Ishikawa (cell line): ENCODE measurements around the gene CNN3.

Experiments
- CEBPB ChIP-seq: IDR thresholded peaks from 2 replicates; pipeline ENCODE4 v1.6.1; 2012
- CREB1 ChIP-seq: IDR thresholded peaks from 2 replicates; pipeline ENCODE4 v1.6.1; 2012; ENCODE audit warnings: low read depth
- EGR1 ChIP-seq: IDR thresholded peaks from 2 replicates; pipeline ENCODE4 v1.6.1; 2012
- EP300 ChIP-seq: IDR thresholded peaks from 2 replicates; pipeline ENCODE4 v1.6.1; 2012; ENCODE audit warnings: borderline replicate concordance
- FOXM1 ChIP-seq: IDR thresholded peaks from 2 replicates; pipeline ENCODE4 v1.6.1; 2012; ENCODE audit warnings: low read depth, borderline replicate concordance
- NFIC ChIP-seq: IDR thresholded peaks from 2 replicates; pipeline ENCODE4 v1.6.1; 2012
- RAD21 ChIP-seq: IDR thresholded peaks from 2 replicates; pipeline ENCODE4 v1.6.1; 2012; ENCODE audit warnings: low read depth
- REST ChIP-seq: IDR thresholded peaks from 2 replicates; pipeline ENCODE4 v1.6.1; 2012; ENCODE audit warnings: low read depth, mild to moderate bottlenecking
- TAF1 ChIP-seq: IDR thresholded peaks from 2 replicates; pipeline ENCODE4 v1.6.1; 2012; ENCODE audit warnings: low read depth, mild to moderate bottlenecking
- TCF12 ChIP-seq: IDR thresholded peaks from 2 replicates; pipeline ENCODE4 v1.6.1; 2012; ENCODE audit warnings: low read depth
- TEAD4 ChIP-seq: IDR thresholded peaks from 2 replicates; pipeline ENCODE4 v1.6.1; 2012
- USF1 ChIP-seq: IDR thresholded peaks from 2 replicates; pipeline ENCODE4 v1.6.1; 2012
- YY1 ChIP-seq: IDR thresholded peaks from 2 replicates; pipeline ENCODE4 v1.6.1; 2012; ENCODE audit warnings: low read depth
- ZBTB7A ChIP-seq: IDR thresholded peaks from 2 replicates; pipeline ENCODE4 v1.6.1; 2012; ENCODE audit warnings: low read depth
- TF ChIP-seq, protein P1 (sequence below): IDR thresholded peaks from 2 replicates; pipeline ENCODE4 v1.6.1; 2012

Gene CNN3

DNA sequence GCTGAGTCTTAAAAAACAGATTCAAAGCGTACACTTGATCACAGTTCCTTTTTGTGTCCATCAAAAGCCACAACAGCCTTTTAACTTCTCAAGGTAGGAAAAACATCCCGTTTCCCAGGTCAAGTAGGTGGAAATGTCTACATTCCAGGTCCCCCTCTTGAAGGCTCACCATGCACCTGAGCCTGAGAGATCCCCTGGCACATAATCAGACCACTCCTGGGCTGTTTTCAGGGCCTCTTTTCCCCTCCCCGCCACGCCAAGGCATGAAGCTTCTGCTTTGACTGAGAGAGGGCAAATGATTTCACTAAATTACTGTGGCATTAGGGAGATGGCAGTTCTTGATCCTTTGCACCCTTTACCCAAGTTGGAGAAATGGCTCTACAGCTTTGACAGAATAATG, 21.7 kb downstream of the CNN3 start:
- no peak for TF ChIP-seq YY1
- TF ChIP-seq EP300: no peak
- TF ChIP-seq REST: no peak
- TF ChIP-seq TCF12: no peak
- TF ChIP-seq ZBTB7A: no peak
- TF ChIP-seq TEAD4: no peak
- no peak for TF ChIP-seq EGR1
- no peak for TF ChIP-seq FOXM1
- TF ChIP-seq CEBPB: no peak
- TF ChIP-seq, protein P1, sequence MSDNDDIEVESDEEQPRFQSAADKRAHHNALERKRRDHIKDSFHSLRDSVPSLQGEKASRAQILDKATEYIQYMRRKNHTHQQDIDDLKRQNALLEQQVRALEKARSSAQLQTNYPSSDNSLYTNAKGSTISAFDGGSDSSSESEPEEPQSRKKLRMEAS: no peak
- TF ChIP-seq NFIC: no peak
- TF ChIP-seq USF1: no peak
- no peak for TF ChIP-seq TAF1
- TF ChIP-seq CREB1: no peak

DNA sequence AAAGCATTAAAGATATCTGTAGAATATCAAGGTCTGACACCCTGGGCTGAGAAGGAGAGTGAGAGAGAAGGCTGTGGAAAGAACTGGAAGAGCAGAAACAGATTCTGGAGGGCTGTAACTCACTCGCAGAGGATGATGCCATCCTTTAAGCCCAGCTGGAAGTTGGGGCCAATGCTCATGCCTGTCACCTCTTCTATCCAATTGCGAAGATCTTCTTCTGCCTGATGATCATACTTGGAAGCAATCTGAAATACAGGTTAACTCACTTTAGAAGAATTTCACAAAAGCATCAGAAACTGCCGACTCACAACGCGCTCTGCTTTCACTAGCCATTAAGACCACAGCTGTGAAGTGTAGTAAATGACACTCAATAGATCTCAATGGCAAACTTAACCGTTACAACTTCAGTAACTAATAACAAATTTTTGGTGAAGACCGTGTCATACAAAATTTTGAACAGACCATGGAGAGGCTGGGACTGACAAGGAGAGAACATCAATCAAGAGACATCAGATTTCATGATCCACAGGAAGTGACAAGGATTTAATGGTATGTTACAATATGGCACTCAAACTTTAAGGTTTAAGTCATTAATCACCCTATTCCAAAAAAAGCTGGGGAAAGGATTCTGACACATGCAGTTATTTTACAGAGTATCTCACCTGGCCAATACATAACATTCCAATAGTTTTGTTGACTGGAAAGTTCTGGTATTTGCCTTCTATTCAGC, 23.5 kb downstream of the CNN3 start:
- TF ChIP-seq CEBPB (no peak), EGR1 (no peak), EP300 (no peak), TCF12 (no peak), RAD21 (no peak), YY1 (no peak), USF1 (no peak), TEAD4 (no peak), REST (no peak), ZBTB7A (no peak), NFIC (no peak), TAF1 (no peak), FOXM1 (no peak), CREB1 (no peak)
- TF ChIP-seq, protein P1: no peak

DNA sequence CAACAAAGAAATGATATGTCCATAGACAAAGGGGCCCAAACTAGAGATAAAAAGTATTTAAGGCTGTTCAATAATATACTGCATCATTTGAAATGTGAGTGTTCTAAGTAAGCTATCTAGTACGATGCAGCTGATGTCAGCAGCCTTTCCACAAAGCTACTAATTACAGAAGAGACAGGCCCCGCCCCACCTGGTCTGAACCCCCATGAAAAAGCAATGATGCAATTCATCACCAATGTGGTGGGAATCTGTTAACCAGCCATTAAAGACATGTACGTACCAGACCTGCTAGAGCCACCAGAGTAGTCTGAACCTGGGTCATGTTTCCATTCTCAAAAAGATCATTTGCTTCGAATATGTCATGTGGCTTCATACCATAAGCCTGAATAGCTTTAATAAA, 25.1 kb downstream of the CNN3 start:
- no peak for TF ChIP-seq EP300
- TF ChIP-seq USF1: no peak
- TF ChIP-seq ZBTB7A: no peak
- no peak for TF ChIP-seq FOXM1
- no peak for TF ChIP-seq RAD21
- TF ChIP-seq TEAD4: no peak
- TF ChIP-seq CEBPB: no peak
- TF ChIP-seq YY1: no peak
- no peak for TF ChIP-seq NFIC

- no peak for TF ChIP-seq NFIC
- TF ChIP-seq FOXM1: no peak
- no peak for TF ChIP-seq EGR1
- TF ChIP-seq TAF1: no peak
- TF ChIP-seq TCF12: no peak
Measured at GRCh38 chr1:94899756-94900155, 27.2 kb downstream of the CNN3 start.

- TF ChIP-seq NFIC (no peak), EGR1 (no peak), CREB1 (no peak), TCF12 (no peak), RAD21 (no peak), TEAD4 (no peak), EP300 (no peak), FOXM1 (no peak), TAF1 (no peak), YY1 (no peak), CEBPB (no peak), USF1 (no peak)
- TF ChIP-seq, protein P1: no peak
Measured at GRCh38 chr1:94898491-94899385, 28.2 kb downstream of the CNN3 start.
